ENCODE measurements around the gene FSTL4. TPM values are rescaled to one million over a fixed set of nuclear protein-coding genes. Genes with fewer than 3 reads are reported as not detected.

The FSTL4 gene
- total RNA-seq, 1 donor from 2014 or later, result not detected

GRCh38 chr5:133303298-133303697, 309.0 kb downstream of the FSTL4 start:
- no peak for DNase-seq (ENCODE audit: low spot score)

GRCh38 chr5:133299728-133300127, 312.6 kb downstream of the FSTL4 start:
- DNase-seq (ENCODE audit: low spot score), result no peak

DNA sequence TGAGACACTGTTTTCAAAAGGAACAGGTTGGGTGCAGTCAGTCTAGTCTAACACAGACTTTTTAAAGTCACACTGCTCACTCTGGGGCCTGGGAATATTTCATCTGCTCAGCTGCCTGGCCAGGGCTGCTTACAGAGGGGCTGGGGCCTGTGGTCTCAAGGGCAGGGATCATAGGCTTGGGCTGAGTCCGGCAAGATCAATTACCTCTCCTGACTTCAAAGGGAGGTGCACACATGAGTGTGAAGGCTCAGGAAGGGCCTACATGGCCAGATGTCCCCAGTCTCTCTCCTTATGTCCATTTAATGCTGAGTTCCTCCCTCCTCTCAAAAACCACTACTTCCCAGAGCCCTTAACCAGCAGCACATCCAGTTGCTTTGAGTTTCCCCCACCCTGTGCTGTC, 313.3 kb downstream of the FSTL4 start:
- DNase-seq (ENCODE audit: low spot score), result no peak

GRCh38 chr5:133298447-133298846, 313.9 kb downstream of the FSTL4 start:
- DNase-seq (ENCODE audit: low spot score), result no peak

GRCh38 chr5:133297293-133297692, 315.0 kb downstream of the FSTL4 start:
- no peak for DNase-seq (ENCODE audit: low spot score)

GRCh38 chr5:133296624-133297023, 315.7 kb downstream of the FSTL4 start:
- DNase-seq (ENCODE audit: low spot score), result no peak

GRCh38 chr5:133295520-133295919, 316.8 kb downstream of the FSTL4 start:
- DNase-seq (ENCODE audit: low spot score), result no peak

DNA sequence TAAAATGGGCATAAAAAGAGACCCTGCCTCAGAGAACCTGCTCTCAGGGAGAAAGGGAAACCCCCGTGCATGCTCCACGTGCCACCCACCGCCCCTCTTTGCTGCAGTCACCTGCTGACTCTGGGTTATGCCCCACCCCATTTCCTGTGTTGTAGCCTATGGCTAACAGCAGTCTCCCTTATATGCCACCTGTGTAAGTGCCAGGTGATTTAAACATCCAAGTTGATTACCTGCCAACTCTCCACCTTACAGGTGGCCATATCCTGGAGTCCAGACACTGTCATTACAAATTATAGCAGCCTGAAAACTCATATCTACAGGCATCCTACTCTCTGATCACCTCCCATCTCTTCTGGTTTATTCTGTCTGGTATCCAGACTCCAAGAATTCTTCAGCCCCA, 318.0 kb downstream of the FSTL4 start:
- DNase-seq (ENCODE audit: low spot score), result no peak

DNA sequence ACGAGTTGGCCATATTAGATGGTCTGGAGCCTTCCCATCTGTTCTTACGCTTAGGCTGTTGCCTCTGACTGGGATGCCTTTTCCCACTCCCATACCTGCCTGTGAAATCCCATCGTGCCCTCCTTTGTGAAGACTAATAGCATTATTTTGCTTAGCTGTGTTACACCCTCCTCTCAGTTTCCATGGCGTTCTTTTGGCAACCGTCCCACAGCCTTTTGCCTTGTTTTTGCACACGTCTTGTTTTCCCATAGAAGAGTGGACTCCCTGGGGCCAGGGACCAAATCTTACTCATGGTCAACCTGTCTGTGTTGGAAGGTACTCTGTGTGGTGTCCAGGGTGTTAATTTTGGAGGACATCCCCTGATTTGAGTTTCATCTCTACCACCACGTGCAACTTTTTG, 318.4 kb downstream of the FSTL4 start:
- DNase-seq (ENCODE audit: low spot score), result no peak

DNA sequence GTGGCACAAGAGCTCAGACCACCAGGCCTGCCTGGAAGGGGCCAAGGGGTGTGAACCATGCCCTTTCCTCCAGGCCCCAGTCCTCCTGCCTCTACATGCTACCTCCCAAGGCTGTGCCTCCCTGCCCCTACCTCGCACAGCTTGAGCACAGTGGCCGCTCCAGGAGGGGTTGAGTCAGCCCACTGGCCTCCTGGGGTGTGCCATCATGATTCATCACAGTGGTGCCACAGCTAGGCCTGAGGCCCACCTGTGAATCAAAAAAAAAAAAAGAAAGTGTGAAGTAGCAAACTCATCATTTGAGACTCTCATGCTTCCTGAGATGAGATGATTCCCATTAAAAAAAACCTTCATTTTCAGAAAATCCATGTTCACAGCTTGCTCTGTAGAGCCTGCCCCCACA, 320.0 kb downstream of the FSTL4 start:
- DNase-seq (ENCODE audit: low spot score), result no peak

GRCh38 chr5:133291524-133291923, 320.8 kb downstream of the FSTL4 start:
- DNase-seq (ENCODE audit: low spot score), result no peak

DNA sequence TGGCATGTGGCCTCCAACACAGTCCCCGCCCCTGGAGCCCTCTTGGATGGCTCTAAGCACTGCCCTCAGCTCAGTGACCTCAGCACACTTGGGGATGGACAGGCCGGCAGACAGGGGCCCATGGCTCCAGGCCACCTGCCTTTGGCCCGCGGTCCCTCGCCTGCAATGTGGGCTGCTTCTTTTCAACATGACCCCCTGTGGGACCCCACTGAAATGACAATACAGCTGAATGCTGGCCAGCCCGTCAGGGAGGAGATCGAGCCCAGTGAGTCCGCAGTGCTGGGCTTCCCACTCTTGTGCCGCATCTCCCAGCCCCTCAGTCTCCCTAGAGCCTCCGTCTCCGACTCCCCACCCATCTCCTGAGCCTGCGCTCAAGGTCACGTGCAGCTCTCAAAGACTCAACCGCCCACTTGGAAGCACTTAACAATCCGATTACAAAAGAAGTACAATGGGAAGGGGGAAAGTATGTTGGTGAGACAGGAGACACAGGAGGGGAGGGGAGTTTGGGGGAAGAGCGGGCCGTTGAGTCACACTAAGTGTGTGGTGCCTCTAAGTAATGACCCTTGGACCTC, 321.6 kb downstream of the FSTL4 start:
- DNase-seq (ENCODE audit: low spot score), result no peak

GRCh38 chr5:133289686-133290367, 322.5 kb downstream of the FSTL4 start:
- no peak for DNase-seq (ENCODE audit: low spot score)

DNA sequence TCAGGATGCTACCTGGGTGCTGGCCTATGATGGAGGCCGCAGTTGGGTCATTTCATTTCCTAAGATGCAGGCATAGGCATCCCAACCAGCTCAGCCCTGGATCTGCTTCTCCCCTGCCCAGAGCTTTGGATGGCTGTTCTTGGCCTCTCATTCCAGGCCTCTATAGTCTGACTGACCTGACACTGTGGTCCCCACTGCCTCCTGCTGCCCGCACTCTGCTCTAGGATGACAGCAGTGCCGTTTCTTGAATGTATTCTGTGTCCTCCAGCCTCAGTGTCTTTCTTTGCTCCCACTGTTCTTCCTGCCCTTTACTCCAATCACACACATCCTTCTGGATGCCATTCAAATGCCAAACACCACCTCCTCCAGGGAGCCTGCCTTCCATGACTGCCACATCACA, 324.8 kb downstream of the FSTL4 start:
- no peak for DNase-seq (ENCODE audit: low spot score)

GRCh38 chr5:133286483-133286882, 325.9 kb downstream of the FSTL4 start:
- no peak for DNase-seq (ENCODE audit: low spot score)

DNA sequence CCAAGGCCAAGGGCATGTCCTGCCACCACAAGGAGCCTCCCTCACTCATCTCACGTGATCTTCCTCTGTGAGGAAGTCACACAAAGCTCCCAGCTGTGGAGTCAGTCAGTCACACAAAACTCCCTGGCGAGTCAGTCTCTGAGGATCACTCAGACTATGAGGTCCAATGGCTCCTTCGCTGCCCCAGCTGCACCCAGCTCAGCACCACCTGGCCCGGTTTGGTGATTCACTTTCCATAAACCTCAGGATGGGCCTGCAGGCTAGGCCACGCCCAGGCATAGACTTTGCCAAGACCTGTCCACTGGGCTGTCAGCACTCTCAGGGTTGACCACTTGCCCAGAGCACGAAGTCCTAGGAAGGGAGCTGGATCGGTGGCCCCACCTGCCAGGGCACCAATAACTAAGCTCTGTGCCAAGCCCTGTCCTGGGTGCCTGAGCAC, 326.7 kb downstream of the FSTL4 start:
- no peak for DNase-seq (ENCODE audit: low spot score)

- no peak for DNase-seq (ENCODE audit: low spot score)
These were observed 328.0 kb downstream of the FSTL4 start for GRCh38 chr5:133284306-133284705.

- no peak for DNase-seq (ENCODE audit: low spot score)
These were observed 334.0 kb downstream of the FSTL4 start for GRCh38 chr5:133278317-133278716.

- DNase-seq (ENCODE audit: low spot score), result no peak
These were observed 334.6 kb downstream of the FSTL4 start for GRCh38 chr5:133277744-133278143.

DNA sequence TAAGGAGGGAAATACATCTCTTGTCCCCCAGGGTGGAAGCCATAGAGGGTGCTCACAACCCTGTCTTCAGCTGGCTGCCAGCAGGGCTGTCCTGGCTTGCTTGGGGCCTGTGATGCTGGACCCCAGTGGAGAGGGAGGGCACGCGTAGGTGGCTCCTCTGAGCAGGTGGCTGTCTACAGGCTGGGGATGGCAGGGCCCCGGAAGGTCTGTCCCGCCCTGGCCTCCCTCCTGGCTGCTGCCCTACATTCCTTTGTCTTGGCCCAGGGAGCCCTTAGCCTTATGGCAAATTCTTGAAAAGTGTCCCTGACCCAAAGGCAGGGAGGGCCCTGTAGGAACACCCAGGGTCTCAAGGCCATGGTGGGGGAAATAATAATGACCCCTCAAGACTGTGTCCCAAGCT, 336.2 kb downstream of the FSTL4 start:
- DNase-seq (ENCODE audit: low spot score), result no peak

DNA sequence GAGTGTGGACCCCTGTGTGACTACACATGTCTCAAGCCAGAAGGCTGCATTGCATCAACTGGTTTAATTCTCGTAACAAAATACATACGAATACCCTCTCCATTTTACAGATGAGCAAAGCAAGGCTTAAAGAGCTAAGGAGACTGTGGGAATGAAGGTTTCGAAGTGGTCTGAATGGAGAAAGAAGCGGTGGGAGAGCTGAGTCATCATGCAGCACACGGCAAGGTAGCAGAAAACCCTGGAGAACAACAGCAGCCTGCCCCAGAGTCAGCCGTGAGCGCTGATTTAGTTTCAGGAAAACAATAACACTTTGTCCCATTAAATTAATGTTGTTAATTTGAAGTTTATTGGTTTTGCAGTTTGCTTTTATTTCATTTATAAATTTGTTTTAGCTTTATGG, 336.7 kb downstream of the FSTL4 start:
- no peak for DNase-seq (ENCODE audit: low spot score)

GRCh38 chr5:133274597-133274935, 337.8 kb downstream of the FSTL4 start:
- DNase-seq (ENCODE audit: low spot score), result no peak
